H1 (cell line): Measurements from ENCODE around the gene GNAO1.

Experiments
- CBX5 ChIP-seq: fragments of 300-800, 300-1000 bp; sonication (generic); IDR thresholded peaks from 2 replicates; pipeline ENCODE4 v1.7.1; 2016; ENCODE audit warnings: antibody characterized with exemption, low read length, low read depth
- E2F6 ChIP-seq: IDR thresholded peaks from 2 replicates; pipeline ENCODE4 v1.6.1; 2012; ENCODE audit warnings: inconsistent platforms
- FOSL1 ChIP-seq: IDR thresholded peaks from 2 replicates; pipeline ENCODE4 v1.6.1; 2011; ENCODE audit warnings: mild to moderate bottlenecking, low read depth, low read length, moderate library complexity; ENCODE audit not compliant: insufficient read depth
- JUN ChIP-seq: IDR thresholded peaks from 2 replicates; pipeline ENCODE4 v1.6.1; 2011; ENCODE audit warnings: low read depth, mild to moderate bottlenecking, improper control_type of control experiment, low read length
- KDM1A ChIP-seq: fragments of 200-600, 300-600 bp; sonication (generic); IDR thresholded peaks from 2 replicates; pipeline ENCODE4 v1.7.1; 2016; ENCODE audit warnings: mild to moderate bottlenecking, low read length, borderline replicate concordance
- POLR2A ChIP-seq, 2 experiments: IDR thresholded peaks; 1 replicate in 1 of 2; 2 replicates in 1 of 2; pipeline ENCODE4 v1.6.1; 2011; ENCODE audit warnings: low read depth in 2 of 2, low read length in 2 of 2, mild to moderate bottlenecking in 2 of 2; ENCODE audit errors: control extremely low read depth in 1 of 2
- POLR2AphosphoS5 ChIP-seq: IDR thresholded peaks from 2 replicates; pipeline ENCODE4 v1.6.1; 2011; ENCODE audit warnings: low read depth, low read length
- POU5F1 ChIP-seq: IDR thresholded peaks from 2 replicates; pipeline ENCODE4 v1.6.1; 2011; ENCODE audit warnings: low read depth, mild to moderate bottlenecking, low read length, moderate library complexity
- SP4 ChIP-seq: IDR thresholded peaks from 2 replicates; pipeline ENCODE4 v1.6.1; 2012; ENCODE audit warnings: low read length, inconsistent platforms
- TAF1 ChIP-seq: IDR thresholded peaks from 2 replicates; pipeline ENCODE4 v1.6.1; 2011; ENCODE audit warnings: mild to moderate bottlenecking, low read depth, low read length
- TEAD4 ChIP-seq: IDR thresholded peaks from 2 replicates; pipeline ENCODE4 v1.6.1; 2012; ENCODE audit warnings: low read depth, low read length, inconsistent platforms, mixed read lengths
- USF2 ChIP-seq: IDR thresholded peaks from 2 replicates; pipeline ENCODE4 v1.6.1; 2011; ENCODE audit warnings: low read length, improper control_type of control experiment
- TF ChIP-seq, protein P1 (sequence below), 3 experiments: IDR thresholded peaks; 1 replicate in 2 of 3; 2 replicates in 1 of 3; pipeline versions ENCODE4 v1.5.1 to v1.6.1; 2011; ENCODE audit warnings: low read length in 3 of 3, mild to moderate bottlenecking in 3 of 3, inconsistent platforms in 2 of 3, low read depth in 1 of 3, moderate library complexity in 1 of 3; ENCODE audit not compliant: insufficient read depth in 1 of 3; ENCODE audit errors: control extremely low read depth in 1 of 3

- TF ChIP-seq TAF1 (no peak), CBX5 (no peak), TEAD4 (no peak), POLR2A (IDR thresholded peaks at IDR 0.05; ENCODE audit: control extremely low read depth in 1 of 2, low read depth in 2 of 2, low read length in 2 of 2) (no peak), USF2 (no peak), POLR2AphosphoS5 (no peak), SP4 (no peak), FOSL1 (no peak), KDM1A (no peak), JUN (no peak), POU5F1 (no peak), E2F6 (no peak)
- TF ChIP-seq, protein P1, sequence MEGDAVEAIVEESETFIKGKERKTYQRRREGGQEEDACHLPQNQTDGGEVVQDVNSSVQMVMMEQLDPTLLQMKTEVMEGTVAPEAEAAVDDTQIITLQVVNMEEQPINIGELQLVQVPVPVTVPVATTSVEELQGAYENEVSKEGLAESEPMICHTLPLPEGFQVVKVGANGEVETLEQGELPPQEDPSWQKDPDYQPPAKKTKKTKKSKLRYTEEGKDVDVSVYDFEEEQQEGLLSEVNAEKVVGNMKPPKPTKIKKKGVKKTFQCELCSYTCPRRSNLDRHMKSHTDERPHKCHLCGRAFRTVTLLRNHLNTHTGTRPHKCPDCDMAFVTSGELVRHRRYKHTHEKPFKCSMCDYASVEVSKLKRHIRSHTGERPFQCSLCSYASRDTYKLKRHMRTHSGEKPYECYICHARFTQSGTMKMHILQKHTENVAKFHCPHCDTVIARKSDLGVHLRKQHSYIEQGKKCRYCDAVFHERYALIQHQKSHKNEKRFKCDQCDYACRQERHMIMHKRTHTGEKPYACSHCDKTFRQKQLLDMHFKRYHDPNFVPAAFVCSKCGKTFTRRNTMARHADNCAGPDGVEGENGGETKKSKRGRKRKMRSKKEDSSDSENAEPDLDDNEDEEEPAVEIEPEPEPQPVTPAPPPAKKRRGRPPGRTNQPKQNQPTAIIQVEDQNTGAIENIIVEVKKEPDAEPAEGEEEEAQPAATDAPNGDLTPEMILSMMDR (IDR thresholded peaks at IDR 0.05; ENCODE audit: control extremely low read depth in 1 of 3, insufficient read depth in 1 of 3, low read depth in 1 of 3, low read length in 3 of 3) = no peak
Measured at GRCh38 chr16:56192635-56192945, 1.3 kb downstream of the GNAO1 start.
